Activated CD8-positive, alpha-beta memory T cell treated with anti-CD3 and anti-CD28 coated beads, Interleukin-2, amount 50 U/mL, for 4 hours (primary cell): ENCODE data around the gene NAXE.
"Not testable (repeated sequence)": the region's sequence is repeated elsewhere in the genome, so short reads cannot be mapped to it uniquely, and the experiment has no call there.

ENCODE experiments used
- DNase-seq: peaks from one replicate; pipeline ENCODE4 v3.0.0-alpha.2; 2020

Gene NAXE

GRCh38 chr1:156594190-156594589 lies 2.6 kb downstream of the NAXE start:
- no peak for DNase-seq

- no peak for DNase-seq
Measured at GRCh38 chr1:156595016-156595415, 3.4 kb downstream of the NAXE start.

DNA sequence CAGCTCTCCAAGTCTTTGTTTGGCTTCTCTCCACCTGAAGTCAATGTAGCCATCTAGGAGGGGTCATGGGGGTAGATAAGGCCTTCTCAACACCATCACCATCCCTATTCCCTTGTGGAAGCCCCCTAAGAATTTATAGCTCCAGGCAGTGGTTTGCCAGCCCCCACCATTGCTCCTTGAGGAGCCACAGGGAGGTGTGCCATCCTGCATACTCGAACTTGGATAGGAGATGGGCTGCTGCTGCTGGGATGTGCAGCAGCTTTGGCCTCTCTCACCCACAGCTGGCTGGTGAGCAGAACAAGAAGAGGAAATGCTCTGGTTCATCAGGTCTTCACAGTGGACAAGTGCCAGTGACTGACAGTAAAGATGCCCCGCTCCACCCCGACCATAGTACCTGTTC lies 4.8 kb downstream of the NAXE start:
- DNase-seq, result no peak

DNA sequence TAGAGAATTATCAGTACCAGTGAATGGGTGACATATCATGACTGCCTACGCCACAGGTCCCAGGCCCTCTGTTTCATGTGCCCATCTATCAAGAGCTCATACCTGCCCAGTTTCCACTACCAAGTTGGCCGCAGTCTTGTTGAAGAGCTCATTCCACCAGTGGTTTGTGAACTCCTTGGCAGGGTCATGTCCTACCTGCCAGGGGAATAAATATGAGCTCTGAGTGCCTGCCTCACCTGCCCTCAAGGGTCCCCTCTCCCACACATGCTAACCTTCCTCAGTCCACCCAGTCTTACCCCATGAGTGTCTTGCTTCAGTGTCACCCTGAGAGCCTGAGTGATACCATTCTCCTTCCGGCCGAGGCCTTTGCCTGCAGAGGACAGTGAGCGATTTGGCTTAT lies 6.5 kb downstream of the NAXE start:
- DNase-seq, result no peak

GRCh38 chr1:156598731-156599432 lies 7.3 kb downstream of the NAXE start:
- DNase-seq, result no peak

DNA sequence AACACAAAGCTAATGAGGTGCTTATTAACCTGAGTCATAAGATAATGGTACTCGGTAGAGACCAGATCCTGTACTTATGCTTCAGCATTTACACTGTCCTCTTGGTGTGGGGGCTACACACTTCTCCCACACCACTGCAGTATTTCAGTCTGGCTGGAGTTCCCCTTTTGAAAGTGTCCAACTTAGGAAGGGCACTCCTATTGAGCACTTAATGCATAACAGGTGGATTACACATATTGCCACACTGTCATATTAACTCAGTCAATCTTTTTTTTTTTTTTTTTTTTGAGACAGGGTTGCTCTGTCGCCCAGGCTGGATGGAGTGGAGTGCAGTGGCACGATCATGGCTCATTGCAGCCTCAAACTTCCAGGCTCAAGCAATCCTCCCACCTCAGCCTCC lies 8.2 kb downstream of the NAXE start:
- DNase-seq, result no peak

DNA sequence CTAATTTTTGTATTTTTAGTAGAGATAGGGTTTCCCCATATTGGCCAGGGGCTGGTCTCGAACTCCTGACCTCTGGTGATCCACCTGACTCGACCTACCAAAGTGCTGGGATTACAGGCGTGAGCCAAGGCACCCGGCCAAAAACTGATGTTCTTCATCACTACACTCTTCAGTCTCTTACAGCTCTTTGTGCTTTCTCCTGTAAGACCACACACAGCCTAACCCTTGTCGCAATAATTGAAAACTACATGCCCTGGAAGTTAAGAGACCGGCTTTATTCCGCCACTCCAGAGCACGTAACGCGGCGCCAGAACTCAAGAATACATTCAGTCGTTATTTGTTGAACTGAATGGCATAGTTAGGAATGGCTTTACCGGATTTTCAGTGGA lies 9.2 kb downstream of the NAXE start:
- DNase-seq, result no peak

GRCh38 chr1:156601122-156601830 lies 9.7 kb downstream of the NAXE start, which contains the start of gene GPATCH4:
Gene GPATCH4, minus strand, starts transcription at chr1:156601479.
- DNase-seq, result peak; percentile 71

GRCh38 chr1:156601892-156602291 lies 10.3 kb downstream of the NAXE start:
- no peak for DNase-seq

DNA sequence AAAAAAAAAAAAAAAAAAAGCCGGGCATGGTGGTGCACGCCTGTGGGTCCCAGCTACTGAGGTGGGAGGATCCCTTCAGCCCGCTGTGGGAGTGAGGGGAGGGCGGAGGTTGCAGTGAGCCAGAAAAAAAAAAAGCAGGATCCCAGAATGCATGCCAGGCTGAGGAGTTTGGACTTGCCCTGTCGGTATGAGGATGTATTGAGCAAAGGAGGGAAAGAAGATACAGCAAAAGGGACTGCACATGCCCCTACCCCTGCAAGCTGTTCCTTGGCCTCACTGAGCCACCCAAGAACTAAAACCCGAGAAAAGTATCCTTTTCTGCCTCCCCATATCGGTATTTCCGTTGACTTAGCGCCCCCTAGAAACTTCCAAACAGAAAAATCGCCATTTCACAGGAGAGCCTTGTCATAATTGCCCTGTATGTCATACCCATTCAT lies 11.0 kb downstream of the NAXE start:
- no peak for DNase-seq

DNA sequence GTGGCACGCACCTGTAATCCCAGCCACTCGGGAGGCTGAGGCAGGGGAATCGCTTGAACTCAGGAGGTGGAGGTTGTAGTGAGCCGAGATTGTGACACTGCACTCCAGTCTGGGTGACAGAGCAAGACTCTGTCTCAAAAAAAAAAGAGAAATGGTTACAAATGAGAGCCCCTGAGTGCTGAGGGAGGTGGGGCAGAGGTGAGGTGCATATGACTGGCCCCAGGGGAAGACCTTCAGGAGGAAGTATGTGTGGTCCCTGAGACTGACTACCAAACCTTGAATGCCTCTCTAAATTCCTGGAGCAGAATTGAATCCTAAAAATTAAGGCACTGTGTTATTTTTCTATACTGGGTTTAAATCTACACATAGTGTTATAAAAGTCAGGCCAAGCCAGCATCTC lies 15.8 kb downstream of the NAXE start:
- DNase-seq, result not testable (repeated sequence)

DNA sequence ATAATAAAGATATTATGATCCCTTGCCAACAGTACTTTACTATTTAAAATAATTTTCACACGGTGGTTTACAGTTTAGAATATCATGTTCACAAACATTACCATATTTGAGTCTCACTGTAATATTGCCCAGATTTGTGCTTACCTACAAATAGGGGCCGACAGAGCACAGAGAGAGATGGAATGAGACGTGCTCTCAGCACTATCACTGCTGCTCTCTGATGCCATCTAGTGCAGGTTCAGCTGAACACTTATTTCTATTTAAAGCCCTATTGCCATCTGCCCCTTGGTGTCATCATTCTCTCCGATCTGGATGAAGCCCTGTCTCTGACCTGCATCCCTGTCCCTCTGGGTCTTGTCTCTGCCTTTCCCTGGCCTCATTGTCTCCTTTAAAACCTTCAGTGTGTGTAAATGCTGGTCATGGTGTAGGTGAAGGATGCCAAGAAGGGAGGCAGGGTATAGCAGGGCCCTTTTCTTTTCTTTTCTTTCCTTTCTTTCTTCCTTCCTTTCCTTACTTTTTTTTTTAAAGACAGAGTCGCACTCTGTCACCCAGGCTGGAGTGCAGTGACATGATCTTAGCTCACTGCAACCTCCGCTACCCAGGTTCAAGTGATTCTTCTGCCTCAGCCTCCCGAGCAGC lies 16.6 kb downstream of the NAXE start:
- peak; percentile 58 for DNase-seq

DNA sequence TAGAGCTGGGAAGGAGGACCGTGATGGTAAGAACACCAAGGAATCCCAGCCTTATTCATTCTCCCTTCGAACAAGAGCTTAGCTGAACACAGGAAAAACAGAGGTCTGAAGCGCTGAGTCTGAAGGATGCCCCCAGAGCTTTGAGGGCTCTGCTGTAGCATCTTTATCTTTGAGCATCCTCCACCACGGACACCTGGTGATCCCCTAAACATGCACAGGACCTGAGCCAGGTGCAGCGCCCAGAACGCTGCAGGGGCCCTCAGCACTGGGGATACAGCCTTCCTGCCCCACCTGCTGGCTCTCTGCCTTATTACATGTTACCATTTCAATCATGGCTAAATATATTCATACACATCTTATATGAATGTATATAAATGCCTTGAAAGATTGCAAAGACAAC lies 17.4 kb downstream of the NAXE start:
- peak; percentile 64 for DNase-seq

DNA sequence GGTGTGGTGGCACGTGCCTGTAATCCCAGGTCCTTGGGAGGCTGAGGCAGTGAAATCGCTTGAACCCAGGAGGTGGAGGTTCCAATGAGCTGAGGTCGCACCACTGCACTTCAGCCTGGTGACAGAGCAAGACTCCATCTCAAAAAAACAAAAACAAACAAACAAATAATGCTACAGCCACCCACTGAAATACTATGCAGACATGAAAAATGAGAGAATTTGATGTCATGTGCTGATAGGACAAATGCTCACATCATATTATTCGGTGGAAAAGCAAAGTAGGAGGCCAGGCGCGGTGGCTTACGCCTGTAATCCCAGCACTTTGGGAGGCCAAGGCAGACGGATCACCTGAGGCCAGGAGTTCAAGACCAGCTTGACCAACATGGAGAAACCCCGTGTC lies 18.5 kb downstream of the NAXE start:
- DNase-seq, result not testable (repeated sequence)

- no peak for DNase-seq
Measured at GRCh38 chr1:156612666-156613065, 21.1 kb downstream of the NAXE start.

- DNase-seq, result no peak
Measured at GRCh38 chr1:156615946-156616345, 24.4 kb downstream of the NAXE start.

GRCh38 chr1:156616463-156616862 lies 24.9 kb downstream of the NAXE start:
- DNase-seq, result no peak

- DNase-seq, result peak; percentile 24
Measured at GRCh38 chr1:156618853-156619581, 27.4 kb downstream of the NAXE start, which contains the start of gene HAPLN2. Gene HAPLN2, plus strand, starts transcription at chr1:156619415. Its CDS starts 4,076 bp downstream, at chr1:156623491.

DNA sequence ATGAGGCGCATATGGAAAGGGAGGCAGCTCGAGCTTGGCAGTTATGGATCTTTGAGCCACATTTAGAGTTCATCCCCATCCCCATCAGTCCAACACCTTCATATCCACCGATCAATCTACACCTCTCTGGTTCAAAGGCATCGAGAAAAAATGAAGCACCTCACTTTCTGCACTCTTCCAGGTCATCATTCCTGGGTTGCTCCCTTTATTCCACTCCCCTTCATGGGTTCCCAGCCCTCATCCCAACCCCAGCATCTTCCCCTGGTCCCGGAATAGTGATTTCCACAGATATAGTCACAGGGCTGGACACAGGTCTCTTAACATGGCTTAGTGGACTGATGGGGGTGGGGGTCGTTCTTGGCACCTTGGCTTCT lies 28.0 kb downstream of the NAXE start:
- DNase-seq, result no peak

- no peak for DNase-seq
Measured at GRCh38 chr1:156622581-156623297, 31.2 kb downstream of the NAXE start.

- DNase-seq, result peak; percentile 52
Measured at GRCh38 chr1:156623946-156624813, 32.6 kb downstream of the NAXE start.
